GM19438 (cell line): ENCODE measurements around the gene TCHP.
"Not testable (repeated sequence)": the region's sequence is repeated elsewhere in the genome, so short reads cannot be mapped to it uniquely, and the experiment has no call there.

Source experiments
- ATAC-seq: cut with Tn5 transposase; IDR thresholded peaks from one replicate; pipeline ENCODE4 v1.9.1; 2021; ENCODE audit warnings: low read depth; ENCODE audit not compliant: unreplicated experiment

The TCHP gene

GRCh38 chr12:109878749-109879148, 21.3 kb upstream of the TCHP start:
- no peak for ATAC-seq

- ATAC-seq = no peak
These were observed 20.6 kb upstream of the TCHP start for GRCh38 chr12:109879351-109880042.

GRCh38 chr12:109880043-109880931, 19.8 kb upstream of the TCHP start, which contains the start of gene GLTP:
GLTP (minus strand) TSS chr12:109880541; CDS start chr12:109880374, 167 bp downstream.
- peak; percentile 87 for ATAC-seq

- ATAC-seq = no peak
These were observed 19.1 kb upstream of the TCHP start for GRCh38 chr12:109880938-109881337.

GRCh38 chr12:109881752-109882151, 18.3 kb upstream of the TCHP start:
- no peak for ATAC-seq

- ATAC-seq = no peak
These were observed 16.6 kb upstream of the TCHP start for GRCh38 chr12:109883461-109883860.

GRCh38 chr12:109885616-109886015, 14.5 kb upstream of the TCHP start:
- no peak for ATAC-seq

- no peak for ATAC-seq
These were observed 11.7 kb upstream of the TCHP start for GRCh38 chr12:109888179-109889020.

- ATAC-seq = no peak
These were observed 9.4 kb upstream of the TCHP start for GRCh38 chr12:109890620-109891170.

- ATAC-seq = not testable (repeated sequence)
These were observed 8.3 kb upstream of the TCHP start for GRCh38 chr12:109891731-109892130.

GRCh38 chr12:109892165-109892715, 7.8 kb upstream of the TCHP start:
- no peak for ATAC-seq

GRCh38 chr12:109892748-109893147, 7.3 kb upstream of the TCHP start:
- peak; percentile 65 for ATAC-seq

- ATAC-seq = peak; percentile 26
These were observed 6.6 kb upstream of the TCHP start for GRCh38 chr12:109893261-109893995.

GRCh38 chr12:109894939-109895338, 5.1 kb upstream of the TCHP start:
- ATAC-seq = no peak

GRCh38 chr12:109896188-109896587, 3.9 kb upstream of the TCHP start:
- no peak for ATAC-seq

- ATAC-seq = no peak
These were observed 3.0 kb upstream of the TCHP start for GRCh38 chr12:109897029-109897428.

GRCh38 chr12:109899345-109899744, 729 bp upstream of the TCHP start:
- ATAC-seq = not testable (repeated sequence)

GRCh38 chr12:109900752-109901580, 892 bp downstream of the TCHP start:
- ATAC-seq = no peak
